ENCODE data around the gene GSS. TPM values are rescaled to one million over a fixed set of nuclear protein-coding genes. Genes with fewer than 3 reads are reported as not detected.
"Not testable (repeated sequence)": the region's sequence is repeated elsewhere in the genome, so short reads cannot be mapped to it uniquely, and the experiment has no call there.

GSS gene
- total RNA-seq, 2 donors from 2014 or later, result 36.5 to 40.5 TPM

GRCh38 chr20:34884260-34884659 lies 71.3 kb downstream of the GSS start:
- ATAC-seq (ENCODE audit: insufficient number of reproducible peaks, low FRiP score, low read depth), result no peak
- Histone ChIP-seq H3K9me3 (peaks cover 4% of the 10 kb centered on the region), H3K4me1 (ENCODE audit: control insufficient read depth in 1 of 2, low read depth in 2 of 2) (peaks cover 22 to 52% of the 10 kb centered on the region in 2 donors), H3K36me3 (peaks cover 15% of the 10 kb centered on the region), H3K27ac (peak overlapping the region in 1 of 2 donors; percentile 85), H3K4me3 (no peak overlapping the region), H3K27me3 (replicated peaks; ENCODE audit: insufficient read depth) (no peaks in the 10 kb centered on the region)
- no peak for TF ChIP-seq CTCF (IDR thresholded peaks at IDR 0.05)
- DNase-seq (ENCODE audit: low spot score), result no peak

- Histone ChIP-seq H3K9me3 (peaks cover 4% of the 10 kb centered on the region), H3K27ac (peak overlapping the region in 1 of 2 donors; percentile 85), H3K36me3 (peaks cover 15% of the 10 kb centered on the region), H3K4me1 (ENCODE audit: control insufficient read depth in 1 of 2, low read depth in 2 of 2) (peaks cover 22 to 55% of the 10 kb centered on the region in 2 donors), H3K27me3 (replicated peaks; ENCODE audit: insufficient read depth) (no peaks in the 10 kb centered on the region), H3K4me3 (no peak overlapping the region)
- no peak for TF ChIP-seq CTCF (IDR thresholded peaks at IDR 0.05)
- ATAC-seq (ENCODE audit: insufficient number of reproducible peaks, low FRiP score, low read depth), result no peak
- no peak for DNase-seq (ENCODE audit: low spot score)
These were observed 71.8 kb downstream of the GSS start for GRCh38 chr20:34883809-34884208.

GRCh38 chr20:34883087-34883688 lies 72.4 kb downstream of the GSS start:
- Histone ChIP-seq H3K4me1 (ENCODE audit: control insufficient read depth in 1 of 2, low read depth in 2 of 2) (peaks cover 26 to 57% of the 10 kb centered on the region in 2 donors), H3K9me3 (no peaks in the 10 kb centered on the region), H3K4me3 (no peak overlapping the region), H3K27ac (peak overlapping the region in 1 of 2 donors; percentile 17), H3K36me3 (peaks cover 15% of the 10 kb centered on the region), H3K27me3 (replicated peaks; ENCODE audit: insufficient read depth) (no peaks in the 10 kb centered on the region)
- DNase-seq (ENCODE audit: low spot score), result no peak
- no peak for TF ChIP-seq CTCF (IDR thresholded peaks at IDR 0.05)
- no peak for ATAC-seq (ENCODE audit: insufficient number of reproducible peaks, low FRiP score, low read depth)

GRCh38 chr20:34881689-34882088 lies 73.9 kb downstream of the GSS start:
- H3K27ac ChIP-seq, result peak overlapping the region in 1 of 2 donors; percentile 17
- ATAC-seq (ENCODE audit: insufficient number of reproducible peaks, low FRiP score, low read depth) (no peak), DNase-seq (ENCODE audit: low spot score) (no peak)
- TF ChIP-seq CTCF (IDR thresholded peaks at IDR 0.05), result no peak
- peaks cover 15% of the 10 kb centered on the region for H3K36me3 ChIP-seq
- peaks cover 17 to 48% of the 10 kb centered on the region in 2 donors for H3K4me1 ChIP-seq (ENCODE audit: control insufficient read depth in 1 of 2, low read depth in 2 of 2)
- H3K27me3 ChIP-seq (replicated peaks; ENCODE audit: insufficient read depth), result no peaks in the 10 kb centered on the region
- H3K9me3 ChIP-seq, result no peaks in the 10 kb centered on the region
- H3K4me3 ChIP-seq, result no peak overlapping the region

GRCh38 chr20:34880971-34881370 lies 74.6 kb downstream of the GSS start:
- ATAC-seq (ENCODE audit: insufficient number of reproducible peaks, low FRiP score, low read depth); DNase-seq (ENCODE audit: low spot score); H3K27me3 ChIP-seq (replicated peaks; ENCODE audit: insufficient read depth); H3K9me3 ChIP-seq; H3K27ac ChIP-seq; H3K4me3 ChIP-seq: not testable (repeated sequence)
- Histone ChIP-seq H3K36me3 (peaks cover 15% of the 10 kb centered on the region), H3K4me1 (ENCODE audit: control insufficient read depth in 1 of 2, low read depth in 2 of 2) (peaks cover 11 to 41% of the 10 kb centered on the region in 2 donors)
